Keratinocyte (primary cell): ENCODE results near the gene STX16.

Experiments used
- CTCF ChIP-seq, 3 experiments: IDR thresholded peaks in 1 of 3; conservative IDR thresholded peaks in 1 of 3; optimal IDR thresholded peaks in 1 of 3; 2 replicates in 2 of 3; 3 replicates in 1 of 3; pipeline versions ENCODE3 to v1.5.1; 2011; ENCODE audit warnings: low read length in 3 of 3, mild to moderate bottlenecking in 3 of 3, moderate library complexity in 2 of 3, control low read depth in 1 of 3, inconsistent platforms in 1 of 3; ENCODE audit not compliant: insufficient read depth in 2 of 3; ENCODE audit errors: extremely low read depth in 1 of 3
- EZH2 ChIP-seq: IDR thresholded peaks from one replicate; pipeline ENCODE4 v1.6.1; 2012; ENCODE audit warnings: inconsistent platforms, mild to moderate bottlenecking, low read length, moderate library complexity

GRCh38 chr20:58711266-58712051 is 60.4 kb downstream of the STX16 start:
- no peak for TF ChIP-seq CTCF (optimal IDR thresholded peaks at IDR 0.05 in 1 of 3, IDR thresholded peaks at IDR 0.05 in 1 of 3, conservative IDR thresholded peaks at IDR 0.05 in 1 of 3; ENCODE audit: extremely low read depth in 1 of 3, insufficient read depth in 2 of 3, low read length in 3 of 3)
- TF ChIP-seq EZH2 = no peak
